ENCODE data around the gene MX2. TPM values are rescaled to one million over a fixed set of nuclear protein-coding genes. Genes with fewer than 3 reads are reported as not detected.

MX2 gene
- total and polyA plus RNA-seq, 2 of the 8 experiments (the other 6 are each of a cell fraction or from before 2014, with no cell fraction given), result 3.1 to 8.9 TPM

DNA sequence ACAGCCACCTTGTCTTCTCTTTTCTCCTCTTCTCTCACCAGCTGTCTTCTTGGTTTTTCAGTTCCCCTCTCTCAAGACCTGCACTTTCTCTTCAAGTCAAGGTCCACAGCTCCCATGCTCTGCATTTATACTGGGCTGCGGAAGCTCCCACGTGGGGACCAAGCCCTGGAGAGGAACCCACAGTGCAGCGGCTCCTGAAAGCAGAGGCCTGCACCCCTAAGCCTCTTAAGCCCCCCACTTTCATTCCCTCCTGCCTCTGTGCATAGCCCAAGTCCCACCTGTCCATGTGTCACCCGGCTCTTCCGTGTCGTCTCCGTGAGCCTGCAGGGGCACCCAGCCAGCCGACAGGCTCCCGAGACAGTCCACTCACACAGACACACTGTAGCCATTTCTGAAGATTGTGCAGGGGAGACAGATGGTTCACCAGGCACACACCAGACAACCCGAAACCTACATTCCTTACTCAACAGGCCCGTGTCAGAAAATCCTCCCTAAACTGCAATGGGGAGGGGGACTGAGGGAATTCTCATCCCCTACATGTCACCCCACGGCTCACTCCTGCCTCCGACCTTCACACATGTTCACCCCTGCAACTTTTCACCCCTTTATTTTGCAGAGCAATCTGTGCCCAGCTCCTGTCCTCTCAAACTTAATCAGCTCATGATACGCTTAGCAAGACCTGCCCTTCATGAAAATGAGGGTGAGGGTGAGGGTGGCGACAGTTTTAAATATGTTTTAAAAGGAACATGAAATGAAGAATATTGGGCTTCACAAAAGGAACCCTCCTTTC, 6.3 kb downstream of the MX2 start (continued):
- no peak for TF ChIP-seq HDAC6 (IDR thresholded peaks at IDR 0.05; ENCODE audit: low read depth, low read length)
